ENCODE data around the gene KIF27. TPM values are rescaled to one million over a fixed set of nuclear protein-coding genes. Genes with fewer than 3 reads are reported as not detected.

KIF27 gene
- total RNA-seq, 8 experiments from 2014 or later, result 3.3 to 18.6 (median 8.8) TPM

Other genes starting within 250 kb of the KIF27 start
- gene UBQLN1, start 213.5 kb downstream of the KIF27 start, total RNA-seq, result 100 to 1,000 TPM in 5 of 8 experiments, 10 to 100 TPM in 3; 85.2 to 124 (median 104) TPM
- 10 to 100 TPM in 5 of 8 experiments, 1 to 10 TPM in 3; 1.3 to 20.9 (median 14.4) TPM for gene GKAP1, start 103.7 kb downstream of the KIF27 start, total RNA-seq
- 100 to 1,000 TPM; 405 to 918 (median 496) TPM for gene HNRNPK, start 58.8 kb upstream of the KIF27 start, total RNA-seq
- 10 to 100 TPM in 4 of 8 experiments, 1 to 10 TPM in 4; 1.9 to 19.4 (median 7.6) TPM for gene RMI1, start 59.4 kb upstream of the KIF27 start, total RNA-seq